WTC11 (cell line): ENCODE measurements around the gene R3HCC1L. TPM values are rescaled to one million over a fixed set of nuclear protein-coding genes. Genes with fewer than 3 reads are reported as not detected.
"Not testable (repeated sequence)": the region's sequence is repeated elsewhere in the genome, so short reads cannot be mapped to it uniquely, and the experiment has no call there.

Experiments used
- ATAC-seq: fragments of 200-7000 bp; cut with Tn5 transposase; 2 replicates; pipeline ENCODE4 v1.10.0; 2021; ENCODE audit warnings: mild to moderate bottlenecking, moderate library complexity
- CTCF ChIA-PET: fragments of 300-600 bp; sonication (Branson Sonifier 250); formaldehyde crosslinking; loops from one replicate; lab custom pipeline; 2021; ENCODE audit warnings: antibody characterized with exemption; lab: Charles Lee
- POLR2A ChIA-PET: fragments of 350-600 bp; sonication (Branson Sonifier 250); formaldehyde crosslinking; loops from one replicate; lab custom pipeline; 2021; ENCODE audit warnings: antibody characterized with exemption; lab: Charles Lee
- DNase-seq: peaks from one replicate; pipeline ENCODE4 v3.0.0; 2021; ENCODE audit warnings: low spot score
- H3K27ac Mint-ChIP-seq: 2 replicates; pipeline ENCODE4 v1.8.0; 2021; ENCODE audit warnings: mixed read lengths
- H3K27me3 Mint-ChIP-seq: 2 replicates; pipeline ENCODE4 v1.8.0; 2021; ENCODE audit warnings: low read depth, mild to moderate bottlenecking, moderate library complexity, mixed read lengths
- H3K36me3 Mint-ChIP-seq: 2 replicates; pipeline ENCODE4 v1.8.0; 2021; ENCODE audit warnings: mixed read lengths
- H3K4me1 Mint-ChIP-seq: 2 replicates; pipeline ENCODE4 v1.8.0; 2022; ENCODE audit warnings: mixed read lengths
- H3K4me3 Mint-ChIP-seq: 2 replicates; pipeline ENCODE4 v1.8.0; 2021; ENCODE audit warnings: mild to moderate bottlenecking, moderate library complexity, mixed read lengths
- H3K9me3 Mint-ChIP-seq: 2 replicates; pipeline ENCODE4 v1.8.0; 2021; ENCODE audit warnings: mixed read lengths
- ATF3 ChIP-seq: sonication (generic); formaldehyde crosslinking; conservative IDR thresholded peaks from 2 replicates; pipeline ENCODE4 v1.8.1; 2022; ENCODE audit warnings: mild to moderate bottlenecking, missing genetic modification reagents
- CREB1 ChIP-seq: sonication (generic); formaldehyde crosslinking; IDR thresholded peaks from 2 replicates; pipeline ENCODE4 v1.8.0; 2023; ENCODE audit warnings: mild to moderate bottlenecking, missing genetic modification reagents
- GABPB1 ChIP-seq: sonication (generic); formaldehyde crosslinking; IDR thresholded peaks from 2 replicates; pipeline ENCODE4 v1.8.1; 2023; ENCODE audit warnings: mild to moderate bottlenecking, missing genetic modification reagents
- JAZF1 ChIP-seq: fragments of 250-450 bp; sonication (Bioruptor Pico); IDR thresholded peaks from 2 replicates; pipeline ENCODE4 v1.9.0; 2021; ENCODE audit warnings: moderate library complexity, mild to moderate bottlenecking, inconsistent platforms
- KAT7 ChIP-seq: sonication (generic); formaldehyde crosslinking; IDR thresholded peaks from 2 replicates; pipeline ENCODE4 v1.8.1; 2023; ENCODE audit warnings: missing genetic modification reagents, mild to moderate bottlenecking, borderline replicate concordance
- TCF7 ChIP-seq: sonication (generic); formaldehyde crosslinking; IDR thresholded peaks from 2 replicates; pipeline ENCODE4 v1.8.0; 2022; ENCODE audit warnings: mild to moderate bottlenecking, low read depth, missing genetic modification reagents, moderate library complexity
- TEAD1 ChIP-seq: sonication (generic); formaldehyde crosslinking; IDR thresholded peaks from 2 replicates; pipeline ENCODE4 v1.8.0; 2022; ENCODE audit warnings: mild to moderate bottlenecking, missing genetic modification reagents
- TEAD4 ChIP-seq: sonication (generic); formaldehyde crosslinking; IDR thresholded peaks from 2 replicates; pipeline ENCODE4 v1.8.0; 2022; ENCODE audit warnings: mild to moderate bottlenecking, missing genetic modification reagents
- ZBTB21 ChIP-seq: sonication (generic); formaldehyde crosslinking; IDR thresholded peaks from 2 replicates; pipeline ENCODE4 v1.8.1; 2023; ENCODE audit warnings: mild to moderate bottlenecking, missing genetic modification reagents, borderline replicate concordance
- ZBTB43 ChIP-seq: sonication (generic); formaldehyde crosslinking; IDR thresholded peaks from 2 replicates; pipeline ENCODE4 v1.8.1; 2023; ENCODE audit warnings: mild to moderate bottlenecking, missing genetic modification reagents
- ZNF121 ChIP-seq: sonication (generic); formaldehyde crosslinking; IDR thresholded peaks from 2 replicates; pipeline ENCODE4 v1.8.0; 2023; ENCODE audit warnings: missing genetic modification reagents
- ZNF138 ChIP-seq: sonication (generic); formaldehyde crosslinking; conservative IDR thresholded peaks from 2 replicates; pipeline ENCODE4 v1.8.1; 2022; ENCODE audit warnings: mild to moderate bottlenecking, moderate library complexity, missing genetic modification reagents
- ZNF219 ChIP-seq: sonication (generic); formaldehyde crosslinking; IDR thresholded peaks from 2 replicates; pipeline ENCODE4 v1.8.0; 2023; ENCODE audit warnings: missing genetic modification reagents, mild to moderate bottlenecking, borderline replicate concordance
- ZNF232 ChIP-seq: sonication (generic); formaldehyde crosslinking; IDR thresholded peaks from 2 replicates; pipeline ENCODE4 v1.8.0; 2022; ENCODE audit warnings: mild to moderate bottlenecking, missing genetic modification reagents
- total RNA-seq: library from RNA; stranded (reverse); gene quantifications from 3 replicates; pipeline ENCODE4 v1.2.3, GENCODE V29; 2021
- TF ChIP-seq, protein P1 (sequence below): sonication (generic); formaldehyde crosslinking; IDR thresholded peaks from 2 replicates; pipeline ENCODE4 v1.8.0; 2023; ENCODE audit warnings: mild to moderate bottlenecking, missing genetic modification reagents
- TF ChIP-seq, protein P2 (sequence below): sonication (generic); formaldehyde crosslinking; conservative IDR thresholded peaks from 2 replicates; pipeline ENCODE4 v1.8.1; 2023; ENCODE audit warnings: mild to moderate bottlenecking, low read depth, missing genetic modification reagents, moderate library complexity
- TF ChIP-seq, protein P3 (sequence below): sonication (generic); formaldehyde crosslinking; IDR thresholded peaks from 2 replicates; pipeline ENCODE4 v1.8.0; 2022; ENCODE audit warnings: missing genetic modification reagents

The R3HCC1L gene
- total RNA-seq, 1 experiment from 2014 or later, result 14.7 TPM

- TF ChIP-seq KAT7 (CRISPR knock-in tag) (no peak), GABPB1 (CRISPR knock-in tag) (no peak)
Observed at GRCh38 chr10:98224509-98224908, 90.1 kb downstream of the R3HCC1L start (continued).

DNA sequence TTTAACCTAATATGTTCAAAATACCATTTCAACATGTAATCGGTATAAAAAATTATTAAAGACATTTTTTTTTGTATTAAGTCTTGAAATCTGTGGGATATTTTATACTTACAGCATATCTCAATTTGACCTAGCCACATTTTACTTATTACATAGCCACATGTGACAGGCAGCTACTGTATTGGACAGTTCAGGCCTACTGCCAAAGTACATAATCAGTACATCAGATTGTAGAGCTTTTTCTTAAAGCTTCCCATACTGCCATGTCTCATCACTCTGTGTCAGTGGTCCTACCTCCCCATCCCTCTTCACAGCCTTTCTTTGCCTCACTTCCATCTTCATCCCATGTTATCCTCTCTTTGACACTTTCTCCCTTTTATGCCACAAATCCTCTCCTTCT lies 90.5 kb downstream of the R3HCC1L start:
- ChIA-PET CTCF (no interaction called here), POLR2A (no interaction called here)
- Mint-ChIP-seq H3K9me3 (peaks cover 19% of the 10 kb centered on the region), H3K27me3 (no peaks in the 10 kb centered on the region; the same call in 1 of the 2 replicates), H3K27ac (no peak overlapping the region), H3K4me1 (peaks cover 7% of the 10 kb centered on the region; the same call in 1 of the 2 replicates), H3K4me3 (no peak overlapping the region), H3K36me3 (peaks cover 6% of the 10 kb centered on the region)
- TF ChIP-seq ZBTB43 (CRISPR knock-in tag) (no peak), ZNF219 (CRISPR knock-in tag) (no peak)
- ATAC-seq, result no peak
- DNase-seq, result no peak

DNA sequence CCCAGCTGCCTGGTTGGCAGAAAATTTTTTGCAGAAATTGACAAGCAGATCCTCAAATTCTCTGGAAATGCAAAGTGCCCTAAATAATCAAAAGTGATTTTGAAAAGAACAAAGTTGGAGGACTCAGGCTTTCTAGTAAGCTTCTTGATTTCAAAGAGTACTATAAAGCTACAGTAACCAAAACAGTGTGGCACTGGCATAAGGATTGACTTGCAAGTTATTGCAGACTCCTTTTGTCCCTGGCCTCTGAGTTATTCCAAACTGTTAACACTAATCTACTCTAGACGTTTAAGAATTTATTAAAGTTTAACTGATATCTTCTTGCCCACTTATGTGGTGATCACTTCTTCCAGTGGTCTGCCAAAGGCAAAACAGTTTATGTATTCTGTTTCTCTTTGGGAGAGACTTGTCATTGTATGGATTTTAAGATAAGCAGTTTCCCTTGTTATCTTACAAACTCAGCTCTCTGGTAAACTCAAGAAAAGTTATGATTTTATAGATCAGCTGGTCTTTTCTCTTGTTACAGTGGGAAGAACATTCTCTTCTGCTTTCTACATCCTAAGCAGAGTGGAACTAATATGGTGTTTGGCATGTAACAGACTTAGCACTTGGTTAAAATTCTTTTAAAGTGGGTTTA lies 92.2 kb downstream of the R3HCC1L start:
- TF ChIP-seq TEAD1 (no peak), JAZF1 (CRISPR knock-in tag) (no peak), ZNF232 (CRISPR knock-in tag) (no peak), CREB1 (CRISPR knock-in tag) (no peak), ATF3 (CRISPR knock-in tag) (no peak), ZNF138 (CRISPR knock-in tag) (no peak), ZNF121 (CRISPR knock-in tag) (no peak), TCF7 (no peak), TEAD4 (CRISPR knock-in tag) (no peak), ZBTB21 (no peak)
- TF ChIP-seq, protein P1, sequence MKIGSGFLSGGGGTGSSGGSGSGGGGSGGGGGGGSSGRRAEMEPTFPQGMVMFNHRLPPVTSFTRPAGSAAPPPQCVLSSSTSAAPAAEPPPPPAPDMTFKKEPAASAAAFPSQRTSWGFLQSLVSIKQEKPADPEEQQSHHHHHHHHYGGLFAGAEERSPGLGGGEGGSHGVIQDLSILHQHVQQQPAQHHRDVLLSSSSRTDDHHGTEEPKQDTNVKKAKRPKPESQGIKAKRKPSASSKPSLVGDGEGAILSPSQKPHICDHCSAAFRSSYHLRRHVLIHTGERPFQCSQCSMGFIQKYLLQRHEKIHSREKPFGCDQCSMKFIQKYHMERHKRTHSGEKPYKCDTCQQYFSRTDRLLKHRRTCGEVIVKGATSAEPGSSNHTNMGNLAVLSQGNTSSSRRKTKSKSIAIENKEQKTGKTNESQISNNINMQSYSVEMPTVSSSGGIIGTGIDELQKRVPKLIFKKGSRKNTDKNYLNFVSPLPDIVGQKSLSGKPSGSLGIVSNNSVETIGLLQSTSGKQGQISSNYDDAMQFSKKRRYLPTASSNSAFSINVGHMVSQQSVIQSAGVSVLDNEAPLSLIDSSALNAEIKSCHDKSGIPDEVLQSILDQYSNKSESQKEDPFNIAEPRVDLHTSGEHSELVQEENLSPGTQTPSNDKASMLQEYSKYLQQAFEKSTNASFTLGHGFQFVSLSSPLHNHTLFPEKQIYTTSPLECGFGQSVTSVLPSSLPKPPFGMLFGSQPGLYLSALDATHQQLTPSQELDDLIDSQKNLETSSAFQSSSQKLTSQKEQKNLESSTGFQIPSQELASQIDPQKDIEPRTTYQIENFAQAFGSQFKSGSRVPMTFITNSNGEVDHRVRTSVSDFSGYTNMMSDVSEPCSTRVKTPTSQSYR, result no peak
- TF ChIP-seq, protein P2, sequence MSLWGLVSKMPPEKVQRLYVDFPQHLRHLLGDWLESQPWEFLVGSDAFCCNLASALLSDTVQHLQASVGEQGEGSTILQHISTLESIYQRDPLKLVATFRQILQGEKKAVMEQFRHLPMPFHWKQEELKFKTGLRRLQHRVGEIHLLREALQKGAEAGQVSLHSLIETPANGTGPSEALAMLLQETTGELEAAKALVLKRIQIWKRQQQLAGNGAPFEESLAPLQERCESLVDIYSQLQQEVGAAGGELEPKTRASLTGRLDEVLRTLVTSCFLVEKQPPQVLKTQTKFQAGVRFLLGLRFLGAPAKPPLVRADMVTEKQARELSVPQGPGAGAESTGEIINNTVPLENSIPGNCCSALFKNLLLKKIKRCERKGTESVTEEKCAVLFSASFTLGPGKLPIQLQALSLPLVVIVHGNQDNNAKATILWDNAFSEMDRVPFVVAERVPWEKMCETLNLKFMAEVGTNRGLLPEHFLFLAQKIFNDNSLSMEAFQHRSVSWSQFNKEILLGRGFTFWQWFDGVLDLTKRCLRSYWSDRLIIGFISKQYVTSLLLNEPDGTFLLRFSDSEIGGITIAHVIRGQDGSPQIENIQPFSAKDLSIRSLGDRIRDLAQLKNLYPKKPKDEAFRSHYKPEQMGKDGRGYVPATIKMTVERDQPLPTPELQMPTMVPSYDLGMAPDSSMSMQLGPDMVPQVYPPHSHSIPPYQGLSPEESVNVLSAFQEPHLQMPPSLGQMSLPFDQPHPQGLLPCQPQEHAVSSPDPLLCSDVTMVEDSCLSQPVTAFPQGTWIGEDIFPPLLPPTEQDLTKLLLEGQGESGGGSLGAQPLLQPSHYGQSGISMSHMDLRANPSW (CRISPR knock-in tag), result no peak
- TF ChIP-seq, protein P3, sequence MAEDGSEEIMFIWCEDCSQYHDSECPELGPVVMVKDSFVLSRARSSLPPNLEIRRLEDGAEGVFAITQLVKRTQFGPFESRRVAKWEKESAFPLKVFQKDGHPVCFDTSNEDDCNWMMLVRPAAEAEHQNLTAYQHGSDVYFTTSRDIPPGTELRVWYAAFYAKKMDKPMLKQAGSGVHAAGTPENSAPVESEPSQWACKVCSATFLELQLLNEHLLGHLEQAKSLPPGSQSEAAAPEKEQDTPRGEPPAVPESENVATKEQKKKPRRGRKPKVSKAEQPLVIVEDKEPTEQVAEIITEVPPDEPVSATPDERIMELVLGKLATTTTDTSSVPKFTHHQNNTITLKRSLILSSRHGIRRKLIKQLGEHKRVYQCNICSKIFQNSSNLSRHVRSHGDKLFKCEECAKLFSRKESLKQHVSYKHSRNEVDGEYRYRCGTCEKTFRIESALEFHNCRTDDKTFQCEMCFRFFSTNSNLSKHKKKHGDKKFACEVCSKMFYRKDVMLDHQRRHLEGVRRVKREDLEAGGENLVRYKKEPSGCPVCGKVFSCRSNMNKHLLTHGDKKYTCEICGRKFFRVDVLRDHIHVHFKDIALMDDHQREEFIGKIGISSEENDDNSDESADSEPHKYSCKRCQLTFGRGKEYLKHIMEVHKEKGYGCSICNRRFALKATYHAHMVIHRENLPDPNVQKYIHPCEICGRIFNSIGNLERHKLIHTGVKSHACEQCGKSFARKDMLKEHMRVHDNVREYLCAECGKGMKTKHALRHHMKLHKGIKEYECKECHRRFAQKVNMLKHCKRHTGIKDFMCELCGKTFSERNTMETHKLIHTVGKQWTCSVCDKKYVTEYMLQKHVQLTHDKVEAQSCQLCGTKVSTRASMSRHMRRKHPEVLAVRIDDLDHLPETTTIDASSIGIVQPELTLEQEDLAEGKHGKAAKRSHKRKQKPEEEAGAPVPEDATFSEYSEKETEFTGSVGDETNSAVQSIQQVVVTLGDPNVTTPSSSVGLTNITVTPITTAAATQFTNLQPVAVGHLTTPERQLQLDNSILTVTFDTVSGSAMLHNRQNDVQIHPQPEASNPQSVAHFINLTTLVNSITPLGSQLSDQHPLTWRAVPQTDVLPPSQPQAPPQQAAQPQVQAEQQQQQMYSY (CRISPR knock-in tag), result no peak
- H3K36me3 Mint-ChIP-seq, result peaks cover 5% of the 10 kb centered on the region; the same call in 1 of the 2 replicates
- no peak overlapping the region for H3K4me3 Mint-ChIP-seq
- ChIA-PET POLR2A (no interaction called here), CTCF (no interaction called here)
- peaks cover 7% of the 10 kb centered on the region; the same call in 1 of the 2 replicates for H3K4me1 Mint-ChIP-seq
- DNase-seq (no peak), ATAC-seq (no peak)
- no peaks in the 10 kb centered on the region; the same call in 1 of the 2 replicates for H3K27me3 Mint-ChIP-seq
- no peak overlapping the region for H3K27ac Mint-ChIP-seq
- peaks cover 17% of the 10 kb centered on the region for H3K9me3 Mint-ChIP-seq

- H3K9me3 Mint-ChIP-seq, result peaks cover 17% of the 10 kb centered on the region
- CTCF ChIA-PET, H3K36me3 Mint-ChIP-seq, H3K27ac Mint-ChIP-seq, ATAC-seq, H3K27me3 Mint-ChIP-seq, POLR2A ChIA-PET, H3K4me3 Mint-ChIP-seq, DNase-seq, H3K4me1 Mint-ChIP-seq: not testable (repeated sequence)
Observed at GRCh38 chr10:98227713-98228112, 93.3 kb downstream of the R3HCC1L start.

DNA sequence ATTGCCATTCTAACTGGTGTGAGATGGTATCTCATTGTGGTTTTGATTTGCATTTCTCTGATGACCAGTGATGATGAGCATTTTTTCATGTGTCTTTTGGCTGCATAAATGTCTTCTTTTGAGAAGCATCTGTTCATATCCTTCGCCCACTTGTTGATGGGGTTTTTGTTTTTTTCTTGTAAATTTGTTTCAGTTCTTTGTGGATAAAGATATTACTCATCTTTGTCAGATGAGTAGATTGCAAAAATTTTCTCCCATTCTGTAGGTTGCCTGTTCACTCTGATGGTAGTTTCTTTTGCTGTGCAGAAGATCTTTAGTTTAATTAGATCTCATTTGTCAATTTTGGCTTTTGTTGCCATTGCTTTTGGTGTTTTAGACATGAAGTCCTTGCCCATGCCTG lies 93.8 kb downstream of the R3HCC1L start:
- H3K4me1 Mint-ChIP-seq, ATAC-seq, DNase-seq, CTCF ChIA-PET, H3K36me3 Mint-ChIP-seq, H3K4me3 Mint-ChIP-seq, H3K27me3 Mint-ChIP-seq, H3K27ac Mint-ChIP-seq, POLR2A ChIA-PET: not testable (repeated sequence)
- peaks cover 17% of the 10 kb centered on the region for H3K9me3 Mint-ChIP-seq
